ENCODE data around the gene RUNX1. TPM values are rescaled to one million over a fixed set of nuclear protein-coding genes. Genes with fewer than 3 reads are reported as not detected.
A peak's percentile ranks its signal among the peaks of the same experiment; 100 is the strongest.
"Not testable (repeated sequence)": the region's sequence is repeated elsewhere in the genome, so short reads cannot be mapped to it uniquely, and the experiment has no call there.

Gene RUNX1
- total RNA-seq, 1 donor from 2014 or later, result 100 TPM

GRCh38 chr21:34996304-34997101 is 52.6 kb downstream of the RUNX1 start:
- H3K27ac Mint-ChIP-seq, result peak overlapping the region; percentile 57
- intact Hi-C loops (cut with micrococcal nuclease), result loop anchor here (1.0 to 2.0 kb wide), 2 partner anchors 11 to 28 kb away; no protein-coding TSS in a partner anchor
- DNase-seq, result no peak
- H3K4me3 Mint-ChIP-seq, result peak overlapping the region; percentile 36
- H3K27me3 Mint-ChIP-seq, result no peaks in the 10 kb centered on the region
- H3K9me3 Mint-ChIP-seq, result peaks cover 2% of the 10 kb centered on the region
- peaks cover 19% of the 10 kb centered on the region for H3K36me3 Mint-ChIP-seq (ENCODE audit: low read depth)
- H3K4me1 Mint-ChIP-seq, result peaks cover 44% of the 10 kb centered on the region

GRCh38 chr21:34995979-34996303 is 53.2 kb downstream of the RUNX1 start:
- Mint-ChIP-seq H3K27ac (peak overlapping the region; percentile 57), H3K4me1 (peaks cover 47% of the 10 kb centered on the region), H3K9me3 (peaks cover 2% of the 10 kb centered on the region), H3K4me3 (peak overlapping the region; percentile 36), H3K36me3 (ENCODE audit: low read depth) (peaks cover 22% of the 10 kb centered on the region), H3K27me3 (no peaks in the 10 kb centered on the region)
- intact Hi-C loops (cut with micrococcal nuclease), result loop anchor here (2.0 kb wide), 1 partner anchor 29 kb away; no protein-coding TSS in a partner anchor
- DNase-seq, result no peak

GRCh38 chr21:34994766-34995631 is 54.1 kb downstream of the RUNX1 start:
- Mint-ChIP-seq H3K4me1 (peaks cover 51% of the 10 kb centered on the region), H3K4me3 (no peak overlapping the region), H3K9me3 (no peaks in the 10 kb centered on the region), H3K27me3 (no peaks in the 10 kb centered on the region), H3K27ac (no peak overlapping the region), H3K36me3 (ENCODE audit: low read depth) (peaks cover 22% of the 10 kb centered on the region)
- DNase-seq, result no peak
- intact Hi-C loops (cut with micrococcal nuclease), result no loop called here

DNA sequence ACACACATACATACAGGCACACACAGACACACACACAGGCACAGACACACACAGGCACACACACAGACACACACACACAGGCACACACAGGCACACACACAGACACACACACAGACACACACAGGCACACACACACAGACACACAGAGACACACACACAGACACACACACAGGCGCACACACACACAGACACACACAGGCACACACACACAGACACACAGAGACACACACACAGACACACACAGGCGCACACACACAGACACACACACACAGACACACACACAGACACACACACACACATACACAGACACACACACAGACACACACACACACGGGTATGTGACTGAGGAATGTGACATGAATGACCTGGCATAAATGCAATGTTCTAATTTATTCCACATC is 55.6 kb downstream of the RUNX1 start:
- DNase-seq; H3K4me3 Mint-ChIP-seq; H3K9me3 Mint-ChIP-seq; intact Hi-C loops (cut with micrococcal nuclease); H3K27ac Mint-ChIP-seq; H3K27me3 Mint-ChIP-seq: not testable (repeated sequence)
- peaks cover 52% of the 10 kb centered on the region for H3K4me1 Mint-ChIP-seq
- peaks cover 19% of the 10 kb centered on the region for H3K36me3 Mint-ChIP-seq (ENCODE audit: low read depth)

GRCh38 chr21:34992736-34993398 is 56.2 kb downstream of the RUNX1 start:
- Mint-ChIP-seq H3K27ac (no peak overlapping the region), H3K36me3 (ENCODE audit: low read depth) (peaks cover 14% of the 10 kb centered on the region), H3K9me3 (no peaks in the 10 kb centered on the region), H3K4me3 (no peak overlapping the region), H3K4me1 (peaks cover 56% of the 10 kb centered on the region), H3K27me3 (no peaks in the 10 kb centered on the region)
- DNase-seq, result no peak
- intact Hi-C loops (cut with micrococcal nuclease), result no loop called here

DNA sequence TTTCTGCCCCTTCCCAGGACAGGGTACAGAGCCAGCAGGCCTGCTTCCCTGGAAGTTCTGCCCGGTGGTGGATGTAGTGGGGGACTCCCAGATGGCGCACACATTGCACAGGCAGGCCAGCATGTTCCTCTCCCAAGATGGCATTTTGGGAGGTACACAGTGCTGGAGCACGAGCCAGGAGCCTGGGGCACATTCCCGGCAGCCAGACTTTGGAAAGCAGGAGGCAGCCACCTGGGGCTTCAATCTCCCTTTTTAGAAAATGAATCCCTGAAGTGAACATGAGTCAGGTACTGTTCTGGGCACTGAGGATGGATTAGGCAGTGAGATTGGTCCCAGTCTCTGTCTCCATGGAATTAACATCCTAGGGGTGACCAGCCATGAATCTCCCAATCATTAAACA is 56.9 kb downstream of the RUNX1 start:
- no peaks in the 10 kb centered on the region for H3K9me3 Mint-ChIP-seq
- H3K27me3 Mint-ChIP-seq, result no peaks in the 10 kb centered on the region
- H3K27ac Mint-ChIP-seq, result no peak overlapping the region
- DNase-seq, result no peak
- peaks cover 60% of the 10 kb centered on the region for H3K4me1 Mint-ChIP-seq
- H3K4me3 Mint-ChIP-seq, result no peak overlapping the region
- peaks cover 15% of the 10 kb centered on the region for H3K36me3 Mint-ChIP-seq (ENCODE audit: low read depth)
- intact Hi-C loops (cut with micrococcal nuclease), result no loop called here

DNA sequence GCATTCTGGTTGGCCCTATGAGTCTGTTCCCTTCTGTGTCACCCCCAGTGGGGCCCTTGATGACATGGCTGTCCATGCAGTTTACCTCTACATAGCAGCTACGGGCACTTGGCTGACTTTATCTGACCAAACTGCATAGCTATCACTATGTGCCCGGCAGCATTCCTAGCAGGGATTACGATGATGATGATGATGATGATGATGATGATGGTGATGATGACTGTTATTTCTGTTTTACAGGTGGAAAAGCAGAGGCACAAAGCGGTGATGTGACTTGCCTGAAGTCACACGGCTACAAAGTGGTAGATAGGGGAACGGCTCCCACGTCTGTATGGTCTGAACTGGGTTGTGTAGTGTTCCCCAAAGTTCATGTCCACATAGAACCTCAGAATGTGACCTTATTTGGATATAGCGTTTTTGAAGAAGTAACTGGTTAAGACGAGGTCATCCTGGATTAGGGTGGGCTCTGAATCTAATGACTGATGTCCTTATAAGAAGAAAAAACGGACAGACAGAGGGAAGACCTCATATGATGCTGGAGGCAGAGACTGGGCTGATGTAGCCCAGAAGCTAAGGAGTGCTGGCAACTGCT is 57.6 kb downstream of the RUNX1 start:
- Mint-ChIP-seq H3K27me3 (no peaks in the 10 kb centered on the region), H3K36me3 (ENCODE audit: low read depth) (peaks cover 13% of the 10 kb centered on the region), H3K4me3 (no peak overlapping the region), H3K4me1 (peaks cover 61% of the 10 kb centered on the region), H3K9me3 (no peaks in the 10 kb centered on the region), H3K27ac (peak overlapping the region; percentile 27)
- intact Hi-C loops (cut with micrococcal nuclease), result no loop called here
- DNase-seq, result no peak

- H3K27me3 Mint-ChIP-seq, result no peaks in the 10 kb centered on the region
- H3K27ac Mint-ChIP-seq, result no peak overlapping the region
- no peaks in the 10 kb centered on the region for H3K9me3 Mint-ChIP-seq
- no peak overlapping the region for H3K4me3 Mint-ChIP-seq
- H3K4me1 Mint-ChIP-seq, result peaks cover 60% of the 10 kb centered on the region
- DNase-seq, result no peak
- H3K36me3 Mint-ChIP-seq (ENCODE audit: low read depth), result peaks cover 16% of the 10 kb centered on the region
- intact Hi-C loops (cut with micrococcal nuclease), result no loop called here
These were observed 58.3 kb downstream of the RUNX1 start for GRCh38 chr21:34990842-34991241.

DNA sequence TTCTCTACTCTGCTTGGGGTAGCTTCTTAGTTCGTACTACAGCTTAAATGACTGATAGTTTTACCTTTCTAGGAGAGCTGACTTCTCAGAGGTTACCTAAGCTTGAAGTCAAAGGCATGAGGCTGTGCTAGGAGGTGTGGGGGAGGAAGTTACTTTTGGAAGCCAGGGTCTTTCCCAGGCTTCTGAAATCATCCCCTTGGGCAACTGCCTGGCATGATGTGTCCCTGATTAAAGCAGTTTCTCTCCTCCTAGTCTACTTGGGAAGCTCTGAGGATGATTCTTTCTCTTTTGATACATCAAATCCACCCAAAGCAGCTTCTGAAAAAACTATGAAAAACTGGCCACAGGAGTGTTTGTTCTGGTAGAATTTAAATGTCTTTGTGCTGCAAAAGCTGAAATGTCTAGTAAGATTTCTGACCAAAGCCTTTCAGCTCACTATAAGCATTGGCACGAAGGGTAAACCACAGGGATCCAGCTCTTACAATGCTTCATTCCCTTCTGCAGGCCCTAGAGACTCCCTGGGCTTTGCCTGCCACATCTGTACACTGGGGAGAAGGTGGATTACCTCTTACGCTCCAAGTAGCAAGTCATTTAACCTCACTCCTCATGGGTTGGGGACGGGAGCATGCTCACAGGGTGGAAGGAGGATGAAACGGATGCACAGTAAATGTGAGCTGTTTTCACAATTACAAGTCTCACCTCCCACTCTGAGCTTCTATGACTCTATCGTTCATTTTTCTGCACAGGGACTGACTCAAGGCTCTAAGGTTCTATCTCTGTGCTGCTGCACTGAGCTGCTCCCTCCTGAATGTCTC is 59.6 kb downstream of the RUNX1 start:
- DNase-seq, result peak; percentile 80
- Mint-ChIP-seq H3K27ac (peak overlapping the region; percentile 86), H3K9me3 (no peaks in the 10 kb centered on the region), H3K27me3 (no peaks in the 10 kb centered on the region), H3K4me1 (peaks cover 61% of the 10 kb centered on the region), H3K36me3 (ENCODE audit: low read depth) (peaks cover 22% of the 10 kb centered on the region), H3K4me3 (peak overlapping the region; percentile 67)
- intact Hi-C loops (cut with micrococcal nuclease), result loop anchor here (1.0 to 10.0 kb wide), 6 partner anchors 37 to 415 kb away; no protein-coding TSS in a partner anchor

DNA sequence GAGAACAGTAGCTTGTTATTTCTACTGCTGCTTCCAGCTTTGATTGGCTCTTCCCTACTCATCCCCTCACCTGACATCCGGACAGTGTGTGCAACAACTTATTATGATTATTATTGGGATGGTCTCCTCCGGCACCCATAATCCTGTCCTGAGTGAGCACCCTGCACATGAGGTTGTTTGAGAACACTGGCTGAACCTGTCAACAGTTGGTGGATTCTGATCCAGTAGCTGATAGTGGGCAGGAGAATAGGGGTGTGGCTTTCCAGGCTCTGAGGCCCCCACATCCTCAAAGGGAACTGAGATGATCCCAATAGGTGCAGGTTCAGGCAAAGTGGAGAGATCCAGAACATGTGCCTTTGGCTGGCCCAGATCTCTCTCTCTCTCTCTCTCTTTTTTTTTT is 60.5 kb downstream of the RUNX1 start:
- Mint-ChIP-seq H3K9me3 (no peaks in the 10 kb centered on the region), H3K4me3 (peak overlapping the region; percentile 56), H3K27ac (peak overlapping the region; percentile 86), H3K36me3 (ENCODE audit: low read depth) (peaks cover 27% of the 10 kb centered on the region), H3K4me1 (peaks cover 70% of the 10 kb centered on the region), H3K27me3 (no peaks in the 10 kb centered on the region)
- DNase-seq, result peak; percentile 55
- intact Hi-C loops (cut with micrococcal nuclease), result loop anchor here (1.0 to 10.0 kb wide), 6 partner anchors 38 to 416 kb away; no protein-coding TSS in a partner anchor

DNA sequence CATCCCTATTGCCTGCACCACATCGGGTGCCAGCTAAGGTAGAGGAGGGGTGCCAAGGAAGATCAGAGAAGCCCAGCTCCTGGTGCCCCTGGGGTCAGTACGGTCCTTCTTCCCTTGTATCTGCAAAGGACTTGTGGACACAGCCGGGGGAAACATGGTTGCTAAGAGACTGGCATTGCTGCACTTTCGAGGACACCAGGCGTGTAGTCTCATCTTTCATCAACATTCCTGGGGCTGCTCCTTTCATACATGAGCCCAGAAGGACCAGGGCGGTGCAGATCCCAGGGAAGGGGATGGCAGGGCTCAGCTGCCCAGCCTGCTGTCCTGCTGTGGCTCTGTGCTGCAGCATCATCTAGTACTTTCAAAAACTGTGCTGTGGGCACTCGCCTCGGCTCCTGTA is 61.0 kb downstream of the RUNX1 start:
- Mint-ChIP-seq H3K27me3 (no peaks in the 10 kb centered on the region), H3K4me3 (peak overlapping the region; percentile 86), H3K4me1 (peaks cover 75% of the 10 kb centered on the region), H3K27ac (peak overlapping the region; percentile 97), H3K9me3 (no peaks in the 10 kb centered on the region), H3K36me3 (ENCODE audit: low read depth) (peaks cover 27% of the 10 kb centered on the region)
- intact Hi-C loops (cut with micrococcal nuclease), result loop anchor here (5.0 to 10.0 kb wide), 5 partner anchors 149 to 417 kb away; no protein-coding TSS in a partner anchor
- DNase-seq, result peak; percentile 54

DNA sequence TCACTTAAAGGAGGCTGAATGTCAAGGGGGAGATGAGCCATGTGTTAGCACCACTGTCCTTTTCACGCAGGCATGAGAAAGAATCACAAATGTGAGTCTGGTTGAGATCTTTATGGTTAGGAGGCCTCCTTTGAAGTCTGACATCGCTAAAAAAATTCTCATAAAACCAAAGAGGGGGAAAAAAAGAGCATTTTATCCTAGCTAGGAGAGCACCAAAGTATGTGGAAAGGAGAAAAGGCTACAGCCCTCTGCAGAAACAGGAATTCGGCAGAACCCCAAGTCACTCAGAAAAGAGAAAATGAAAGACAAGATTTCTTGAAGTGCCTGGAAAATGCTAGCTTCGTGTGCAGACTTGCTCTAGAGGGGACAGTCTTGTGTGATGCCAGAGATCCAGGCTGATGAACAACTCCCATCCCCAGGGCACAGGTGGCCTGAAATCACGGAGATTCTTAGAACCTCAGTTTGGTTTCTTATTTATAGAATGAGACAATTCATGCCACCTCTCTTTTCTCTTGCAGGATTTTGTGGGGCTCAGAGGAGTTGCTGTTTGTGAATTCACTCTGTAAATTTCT is 61.5 kb downstream of the RUNX1 start:
- Mint-ChIP-seq H3K27me3 (no peaks in the 10 kb centered on the region), H3K27ac (peak overlapping the region; percentile 97), H3K4me3 (peak overlapping the region; percentile 86), H3K9me3 (no peaks in the 10 kb centered on the region), H3K4me1 (peaks cover 80% of the 10 kb centered on the region), H3K36me3 (ENCODE audit: low read depth) (peaks cover 27% of the 10 kb centered on the region)
- DNase-seq, result peak; percentile 70
- intact Hi-C loops (cut with micrococcal nuclease), result loop anchor here (1.0 to 10.0 kb wide), 10 partner anchors 20 to 417 kb away; no protein-coding TSS in a partner anchor

Data from activated CD4-positive, alpha-beta T cell treated with anti-CD3 and anti-CD28 coated beads, Interleukin-2, amount 10 ng/mL, durations not matched to agents 24 days and 14 days (primary cell).